ENCODE data around the gene SLC25A21.

SLC25A21 gene

DNA sequence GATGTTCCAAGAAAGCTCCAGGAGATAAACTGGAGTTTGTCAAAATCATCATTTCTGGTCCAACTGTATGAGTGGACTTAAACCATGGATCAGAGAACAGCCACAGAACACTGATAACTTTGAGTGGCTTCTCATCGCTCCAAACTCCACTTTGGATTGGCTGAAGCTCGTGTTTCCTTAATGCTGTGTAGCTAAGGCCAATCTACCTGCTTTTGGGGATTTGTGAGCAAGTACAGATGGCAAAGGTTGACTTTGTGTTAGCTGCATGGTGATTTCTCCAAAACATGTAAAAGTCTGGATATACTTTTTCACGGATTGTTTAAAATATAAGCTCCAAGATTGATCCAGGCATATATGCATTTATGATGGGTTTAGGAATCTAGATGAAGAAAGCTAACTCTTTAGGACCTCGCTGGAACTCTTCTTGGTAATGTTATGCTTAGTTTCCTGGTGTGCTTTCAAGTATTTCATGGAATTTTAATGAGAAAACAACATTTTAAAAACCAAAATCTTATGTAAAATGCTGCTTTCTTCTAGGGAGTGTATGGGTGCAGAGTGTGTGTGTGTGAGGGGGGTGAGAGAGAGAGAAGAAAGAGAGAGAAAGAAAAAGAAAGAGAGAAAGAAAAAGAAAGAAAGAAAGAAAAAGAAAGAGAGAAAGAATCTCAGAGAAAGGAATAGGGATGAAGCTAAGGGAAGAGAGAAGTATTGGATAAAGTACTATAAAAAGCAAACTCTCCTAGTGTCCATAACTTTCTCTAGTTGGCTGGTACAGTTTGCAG, 522.3 kb downstream of the SLC25A21 start:
- TF ChIP-seq POLR2AphosphoS5 (IDR thresholded peaks at IDR 0.05; ENCODE audit: low read depth, low read length): no peak
- TF ChIP-seq TAF1 (IDR thresholded peaks at IDR 0.05; ENCODE audit: borderline replicate concordance, low read depth, low read length): no peak
- TF ChIP-seq POLR2A (IDR thresholded peaks at IDR 0.05; ENCODE audit: low read depth, low read length): no peak
- DNase-seq (ENCODE audit: insufficient read length) (no peak), FAIRE-seq (no peak)

DNA sequence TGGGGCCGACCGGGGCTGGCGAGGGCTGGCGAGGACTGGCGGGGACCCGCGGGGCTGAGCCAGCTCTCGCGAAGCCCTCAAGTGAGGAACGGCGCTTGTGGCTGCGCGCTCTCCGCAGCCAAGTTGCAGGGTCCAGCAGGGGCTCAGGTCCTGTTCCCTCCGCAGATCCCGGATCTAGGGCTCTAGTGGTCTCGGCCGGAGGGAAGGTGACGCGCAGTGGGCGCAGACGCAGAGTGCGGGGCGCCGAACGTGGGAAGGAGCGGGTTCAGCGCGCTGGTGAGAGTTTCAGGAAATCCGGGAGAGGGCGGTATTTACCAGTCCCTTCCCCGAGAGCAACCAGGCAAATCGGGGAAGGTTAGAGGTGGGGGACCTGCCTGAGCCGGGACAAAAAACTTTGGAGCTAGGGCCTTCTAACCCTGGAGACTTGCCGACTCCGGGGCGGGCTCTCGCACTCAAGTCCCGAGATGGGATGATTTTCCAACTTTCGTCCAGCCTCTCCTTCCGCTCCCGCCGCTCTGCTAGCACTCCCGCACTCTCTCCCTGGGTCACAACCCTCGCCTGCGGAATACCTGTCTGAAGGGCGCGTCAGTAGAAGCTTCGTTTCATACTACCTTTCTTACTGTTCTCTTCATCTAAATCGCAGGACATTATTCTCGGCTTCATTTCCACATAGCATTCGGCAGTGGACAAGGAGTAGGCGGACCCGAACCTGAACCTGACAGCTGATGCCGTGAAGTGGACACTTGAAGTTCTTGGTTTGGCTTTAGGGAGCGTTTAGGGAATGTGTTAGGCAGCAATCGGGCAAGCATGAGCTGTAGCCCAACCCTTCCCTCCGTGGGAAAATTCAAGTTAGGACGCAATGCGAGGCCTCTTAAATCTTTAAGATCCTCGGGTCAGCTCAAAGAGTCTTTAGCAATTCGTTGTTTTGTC, 524.3 kb downstream of the SLC25A21 start:
- DNase-seq (ENCODE audit: insufficient read length) (no peak), FAIRE-seq (no peak)
- TF ChIP-seq POLR2AphosphoS5 (IDR thresholded peaks at IDR 0.05; ENCODE audit: low read depth, low read length) (no peak), TAF1 (IDR thresholded peaks at IDR 0.05; ENCODE audit: borderline replicate concordance, low read depth, low read length) (no peak), POLR2A (IDR thresholded peaks at IDR 0.05; ENCODE audit: low read depth, low read length) (no peak)

GRCh38 chr14:36647417-36647823, 525.0 kb downstream of the SLC25A21 start:
- FAIRE-seq (no peak), DNase-seq (ENCODE audit: insufficient read length) (no peak)
- TF ChIP-seq POLR2A (IDR thresholded peaks at IDR 0.05; ENCODE audit: low read depth, low read length) (no peak), POLR2AphosphoS5 (IDR thresholded peaks at IDR 0.05; ENCODE audit: low read depth, low read length) (no peak), TAF1 (IDR thresholded peaks at IDR 0.05; ENCODE audit: borderline replicate concordance, low read depth, low read length) (no peak)

- DNase-seq (ENCODE audit: insufficient read length): no peak
- FAIRE-seq: no peak
- no peak for TF ChIP-seq POLR2A (IDR thresholded peaks at IDR 0.05; ENCODE audit: low read depth, low read length)
- TF ChIP-seq TAF1 (IDR thresholded peaks at IDR 0.05; ENCODE audit: borderline replicate concordance, low read depth, low read length): no peak
- TF ChIP-seq POLR2AphosphoS5 (IDR thresholded peaks at IDR 0.05; ENCODE audit: low read depth, low read length): no peak
These were observed 525.6 kb downstream of the SLC25A21 start for GRCh38 chr14:36646664-36647416.

DNA sequence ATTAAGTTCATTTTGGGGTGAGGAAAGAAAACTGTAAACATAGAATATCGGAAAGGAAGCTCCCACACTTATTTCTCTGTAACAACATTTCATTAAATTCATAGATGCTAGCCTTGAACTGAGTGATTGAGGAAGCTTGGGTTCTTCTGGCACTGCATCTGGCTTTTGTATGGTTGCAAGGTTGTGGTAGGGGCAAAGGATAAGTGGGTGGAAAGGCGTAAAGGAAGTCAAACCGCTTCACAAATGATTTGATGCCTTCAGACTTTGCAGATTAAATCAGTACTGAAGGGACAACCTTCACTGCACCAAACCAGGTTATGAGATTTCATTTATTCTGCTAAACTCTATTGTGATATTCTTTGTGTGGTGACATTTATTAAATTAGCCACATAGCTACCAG, 538.8 kb downstream of the SLC25A21 start:
- TF ChIP-seq POLR2AphosphoS5 (IDR thresholded peaks at IDR 0.05; ENCODE audit: low read depth, low read length) (no peak), POLR2A (IDR thresholded peaks at IDR 0.05; ENCODE audit: low read depth, low read length) (no peak), TAF1 (IDR thresholded peaks at IDR 0.05; ENCODE audit: borderline replicate concordance, low read depth, low read length) (no peak)
- no peak for FAIRE-seq
- no peak for DNase-seq (ENCODE audit: insufficient read length)
